IPS-18c (cell line): Measurements from ENCODE around the gene ATF1.
A peak's percentile ranks its signal among the peaks of the same experiment; 100 is the strongest.

Source experiments
- H3K4me3 ChIP-seq: 2 replicates; pipeline ENCODE4 v1.7.0; 2013; ENCODE audit warnings: low read depth, mild to moderate bottlenecking, low read length, moderate library complexity; ENCODE audit not compliant: insufficient read depth
- H3K9me3 ChIP-seq: one replicate; pipeline ENCODE4 v1.6.1; 2013; ENCODE audit warnings: mild to moderate bottlenecking, low read length, moderate library complexity; ENCODE audit not compliant: control insufficient read depth, insufficient read depth

The ATF1 gene

GRCh38 chr12:50763639-50764285 is at the start of gene ATF1:
Gene ATF1 (plus strand): TSS chr12:50764101. CDS start chr12:50780146, 16,045 bp downstream.
- H3K9me3 ChIP-seq = no peaks in the 10 kb centered on the region
- H3K4me3 ChIP-seq = peak within 1 kb of the TSS; percentile 91

- Histone ChIP-seq H3K4me3 (no peak overlapping the region), H3K9me3 (no peaks in the 10 kb centered on the region)
Measured at GRCh38 chr12:50715174-50715573, 48.7 kb upstream of the ATF1 start.

GRCh38 chr12:50718760-50719159 is 45.1 kb upstream of the ATF1 start:
- no peak overlapping the region for H3K4me3 ChIP-seq
- no peaks in the 10 kb centered on the region for H3K9me3 ChIP-seq

- no peak overlapping the region for H3K4me3 ChIP-seq
Measured at GRCh38 chr12:50720085-50720484, 43.8 kb upstream of the ATF1 start.

GRCh38 chr12:50720501-50720900 is 43.4 kb upstream of the ATF1 start:
- H3K4me3 ChIP-seq = no peak overlapping the region
- no peaks in the 10 kb centered on the region for H3K9me3 ChIP-seq

More at GRCh38 chr12:50720085-50720484, 43.8 kb upstream of the ATF1 start:
- no peaks in the 10 kb centered on the region for H3K9me3 ChIP-seq

- H3K9me3 ChIP-seq = no peaks in the 10 kb centered on the region
- H3K4me3 ChIP-seq = no peak overlapping the region
Measured at GRCh38 chr12:50723865-50724264, 40.0 kb upstream of the ATF1 start.

- Histone ChIP-seq H3K9me3 (no peaks in the 10 kb centered on the region), H3K4me3 (no peak overlapping the region)
Measured at GRCh38 chr12:50725011-50725942, 38.6 kb upstream of the ATF1 start.

GRCh38 chr12:50727466-50727865 is 36.4 kb upstream of the ATF1 start:
- H3K4me3 ChIP-seq = no peak overlapping the region
- no peaks in the 10 kb centered on the region for H3K9me3 ChIP-seq

GRCh38 chr12:50728417-50728816 is 35.5 kb upstream of the ATF1 start:
- H3K4me3 ChIP-seq = no peak overlapping the region
- no peaks in the 10 kb centered on the region for H3K9me3 ChIP-seq

- Histone ChIP-seq H3K4me3 (no peak overlapping the region), H3K9me3 (no peaks in the 10 kb centered on the region)
Measured at GRCh38 chr12:50728841-50729240, 35.1 kb upstream of the ATF1 start.

GRCh38 chr12:50732591-50732990 is 31.3 kb upstream of the ATF1 start:
- no peak overlapping the region for H3K4me3 ChIP-seq
- H3K9me3 ChIP-seq = no peaks in the 10 kb centered on the region

GRCh38 chr12:50733706-50734105 is 30.2 kb upstream of the ATF1 start:
- H3K9me3 ChIP-seq = no peaks in the 10 kb centered on the region
- H3K4me3 ChIP-seq = no peak overlapping the region

- Histone ChIP-seq H3K4me3 (no peak overlapping the region), H3K9me3 (no peaks in the 10 kb centered on the region)
Measured at GRCh38 chr12:50734409-50735263, 29.3 kb upstream of the ATF1 start.

GRCh38 chr12:50739611-50740010 is 24.3 kb upstream of the ATF1 start:
- Histone ChIP-seq H3K9me3 (no peaks in the 10 kb centered on the region), H3K4me3 (no peak overlapping the region)

GRCh38 chr12:50740307-50740706 is 23.6 kb upstream of the ATF1 start:
- H3K4me3 ChIP-seq = no peak overlapping the region
- no peaks in the 10 kb centered on the region for H3K9me3 ChIP-seq

GRCh38 chr12:50742776-50743175 is 21.1 kb upstream of the ATF1 start:
- Histone ChIP-seq H3K9me3 (no peaks in the 10 kb centered on the region), H3K4me3 (no peak overlapping the region)

- no peaks in the 10 kb centered on the region for H3K9me3 ChIP-seq
- H3K4me3 ChIP-seq = no peak overlapping the region
Measured at GRCh38 chr12:50745861-50746260, 18.0 kb upstream of the ATF1 start.
